HG03025 (cell line): Measurements from ENCODE around the gene BRME1.

Experiments
- ATAC-seq: cut with Tn5 transposase; IDR thresholded peaks from one replicate; pipeline ENCODE4 v1.9.1; 2021; ENCODE audit warnings: mild to moderate bottlenecking, moderate library complexity; ENCODE audit not compliant: unreplicated experiment, low FRiP score

Gene BRME1

DNA sequence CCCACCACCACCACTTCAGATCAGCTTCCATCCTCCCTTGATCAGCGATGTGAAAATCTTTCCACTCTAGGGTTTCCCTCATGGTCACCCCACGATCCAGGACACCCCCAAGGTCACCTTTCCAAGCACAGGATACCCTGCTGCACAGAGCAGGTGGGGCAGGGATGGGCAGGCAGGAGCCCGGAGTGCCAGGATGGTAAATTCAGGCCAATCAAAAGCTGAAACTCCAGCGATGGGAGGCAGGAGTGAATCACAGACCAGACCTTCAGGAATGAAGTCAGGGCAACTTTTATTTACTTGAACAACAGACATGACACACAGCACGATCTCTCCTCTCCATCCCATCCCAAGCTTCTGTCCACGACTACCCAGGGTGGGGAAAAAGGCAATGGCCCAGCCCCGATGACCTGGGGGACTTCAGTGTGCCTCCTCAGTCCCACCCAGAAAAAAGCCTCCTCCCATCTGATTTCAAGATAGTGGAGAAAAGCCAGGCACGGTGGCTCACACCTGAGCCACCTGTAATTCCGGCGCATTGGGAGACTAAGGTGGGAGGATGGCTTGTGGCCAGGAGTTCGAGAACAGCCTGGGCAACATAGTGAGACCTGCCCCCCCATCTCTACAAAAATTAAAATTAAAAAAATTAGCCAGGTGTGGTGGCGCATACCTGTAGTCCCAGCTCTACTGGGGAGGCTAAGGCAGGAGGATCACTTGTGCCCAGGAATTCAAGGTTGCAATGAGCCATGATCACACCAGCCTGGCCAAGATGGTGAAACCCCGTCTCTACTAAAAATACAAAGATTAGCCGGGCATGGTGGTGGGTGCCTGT, 71.5 kb downstream of the BRME1 start:
- ATAC-seq: no peak

- ATAC-seq: peak; percentile 56
Observed at GRCh38 chr19:13833330-13834243, 72.3 kb downstream of the BRME1 start.
